ENCODE data around the gene CERS6.

CERS6 gene

DNA sequence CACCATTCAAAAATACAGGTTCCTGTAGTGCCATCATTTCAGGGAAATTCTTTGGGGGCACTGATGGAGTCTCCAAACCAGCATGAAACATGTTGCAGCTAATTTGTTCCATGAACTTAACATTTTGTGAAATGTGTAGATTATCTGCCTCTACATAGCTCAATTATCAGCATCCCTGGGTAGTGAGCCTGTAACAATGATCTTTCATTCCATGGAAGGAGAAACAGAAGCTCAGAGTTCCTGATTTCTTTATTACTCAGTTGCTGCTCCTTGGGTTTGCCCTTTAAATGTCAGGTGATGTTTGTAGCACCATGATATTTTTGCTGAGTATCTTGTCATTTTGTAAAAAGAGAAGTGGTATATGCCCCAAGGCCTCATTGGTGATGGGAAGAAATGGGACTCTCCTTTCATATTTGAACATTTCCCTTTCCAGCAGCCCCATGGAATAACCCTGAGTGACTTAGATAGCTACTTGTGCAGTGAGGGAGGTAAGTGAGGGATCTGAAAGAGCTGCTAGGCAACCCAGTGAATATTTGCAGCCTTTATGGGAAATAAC is 146.9 kb downstream of the CERS6 start:
- DNase-seq, result no peak

DNA sequence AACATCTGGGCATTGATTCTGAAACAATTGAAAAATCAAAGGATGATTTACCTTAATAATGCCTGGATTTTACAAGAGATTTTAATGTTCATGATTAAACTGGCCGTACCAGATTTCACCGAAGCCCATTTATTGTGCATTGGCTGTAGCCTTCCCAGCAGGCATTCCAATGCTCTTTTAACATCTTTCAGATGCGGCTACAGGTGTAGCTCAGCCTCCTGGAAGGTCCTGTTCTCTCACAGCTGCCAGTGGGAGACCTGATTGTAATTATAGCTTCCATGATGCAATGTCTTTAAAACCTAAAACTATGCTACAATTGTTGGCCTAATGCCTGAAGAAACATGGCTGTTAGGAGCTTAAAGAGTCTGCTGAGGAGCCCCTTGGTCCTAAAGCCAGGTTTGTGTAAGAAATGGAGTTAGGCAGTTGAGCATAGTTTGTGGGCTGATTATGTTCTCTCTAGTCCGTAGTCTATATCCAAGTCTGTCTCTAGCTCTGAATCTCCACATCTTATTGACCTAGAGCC is 147.4 kb downstream of the CERS6 start:
- no peak for DNase-seq

DNA sequence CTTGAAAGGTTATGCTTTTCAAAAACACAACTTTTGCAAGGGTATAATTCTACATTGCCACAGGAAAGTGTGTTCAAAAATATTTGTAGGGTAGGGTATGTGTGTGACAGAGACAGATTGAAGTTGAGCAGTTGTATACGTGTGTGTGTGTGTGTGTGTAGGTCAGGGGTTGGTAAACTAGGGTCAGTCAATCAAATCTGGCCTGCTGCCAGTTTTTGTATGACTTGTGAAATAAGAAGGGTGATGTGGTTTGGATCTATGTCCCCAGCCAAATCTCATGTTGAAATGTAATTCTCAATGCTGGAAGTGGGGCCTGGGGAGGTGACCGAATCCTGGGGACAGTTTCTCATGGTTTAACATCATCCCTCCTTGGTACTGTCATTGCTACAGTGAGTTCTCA is 148.2 kb downstream of the CERS6 start:
- no peak for DNase-seq

DNA sequence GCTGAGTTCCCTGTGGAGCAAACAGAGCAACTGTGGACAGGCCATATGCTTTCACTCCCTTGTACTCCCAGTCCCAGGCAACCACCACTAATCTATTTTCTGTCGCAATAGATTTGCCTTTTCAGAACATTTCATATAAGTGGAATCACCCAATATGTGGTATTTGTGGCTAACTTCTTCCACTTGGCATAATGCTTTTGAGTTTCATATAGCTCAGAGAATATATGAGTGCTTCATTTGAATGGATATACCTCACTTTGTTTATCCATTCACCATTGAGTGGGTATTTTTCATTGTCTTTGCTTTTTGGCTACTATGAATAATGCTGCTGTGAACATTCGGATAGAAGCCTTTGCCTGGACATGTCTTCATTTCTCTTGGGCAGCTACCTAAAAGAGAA is 151.9 kb downstream of the CERS6 start:
- no peak for DNase-seq

DNA sequence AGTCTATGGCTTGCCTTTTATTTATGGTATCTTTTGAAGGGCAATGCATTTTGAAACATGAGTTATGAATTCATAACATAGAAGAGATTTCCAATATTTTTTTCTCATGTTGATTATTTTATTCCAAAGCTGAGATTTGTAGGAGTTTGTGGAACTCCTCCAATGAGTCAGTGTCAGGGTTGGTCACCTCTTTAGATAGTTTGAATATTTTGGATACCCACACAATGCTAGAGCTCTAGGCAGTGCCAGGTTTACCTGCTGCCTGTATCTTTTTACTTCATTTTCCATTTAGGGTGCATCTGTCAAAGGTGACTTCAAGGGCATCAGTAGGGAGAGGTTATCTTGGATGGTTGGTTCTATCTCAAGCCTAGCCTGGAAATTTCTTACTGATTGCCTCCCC is 152.7 kb downstream of the CERS6 start:
- DNase-seq, result no peak

DNA sequence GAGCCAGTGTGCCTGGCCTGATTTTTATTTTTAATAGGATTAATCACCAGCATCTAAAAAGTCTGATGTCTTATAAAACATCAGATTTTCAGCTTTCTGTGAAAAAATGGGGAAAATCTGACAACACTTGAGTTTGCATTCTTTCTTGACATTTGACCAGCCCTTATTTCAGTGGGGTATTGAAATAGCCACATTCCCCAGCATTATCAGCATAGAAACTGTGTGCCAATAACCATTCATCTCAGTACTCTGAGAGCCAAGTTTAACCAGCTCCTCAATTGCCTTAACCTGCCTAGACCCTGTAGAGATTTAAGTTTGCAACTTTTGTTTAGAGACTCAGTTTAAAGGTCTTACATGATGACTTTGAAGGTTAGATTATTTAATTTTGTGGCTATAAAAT is 155.0 kb downstream of the CERS6 start:
- DNase-seq, result no peak

DNA sequence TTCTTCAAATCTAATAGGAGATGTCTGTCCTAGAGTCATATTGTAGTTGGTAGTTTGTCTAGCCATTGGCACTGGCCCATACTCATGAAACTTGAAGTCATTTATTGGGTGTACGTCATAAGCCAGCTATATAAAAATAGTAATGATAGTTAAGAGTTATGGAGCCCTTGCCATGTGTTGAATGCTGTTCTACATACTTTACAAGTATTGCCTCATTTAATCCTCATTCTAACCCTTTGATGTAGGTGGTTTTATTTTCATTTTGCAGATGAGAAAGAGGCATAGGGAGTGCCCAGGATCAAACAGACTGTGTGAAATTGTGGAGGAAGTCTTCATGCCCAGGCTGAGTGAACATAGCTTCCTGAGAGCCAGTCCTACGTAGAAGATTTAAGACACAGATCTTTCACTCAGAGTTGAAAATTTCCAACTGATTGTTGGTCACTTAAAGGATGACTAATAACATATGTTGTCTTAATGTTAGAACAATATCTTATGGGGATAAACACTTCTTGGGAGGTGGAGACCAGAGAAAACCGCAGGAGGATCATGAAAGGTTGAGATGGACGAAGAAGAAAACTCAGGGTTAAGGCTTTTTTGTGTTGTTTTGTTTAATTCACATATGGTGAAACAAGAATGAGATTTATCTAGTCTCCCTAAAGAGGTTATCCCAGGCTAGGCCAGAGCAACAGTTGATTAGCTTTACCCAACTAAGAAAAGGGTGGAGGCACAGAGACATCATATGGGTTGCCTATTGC is 156.0 kb downstream of the CERS6 start:
- DNase-seq, result no peak

DNA sequence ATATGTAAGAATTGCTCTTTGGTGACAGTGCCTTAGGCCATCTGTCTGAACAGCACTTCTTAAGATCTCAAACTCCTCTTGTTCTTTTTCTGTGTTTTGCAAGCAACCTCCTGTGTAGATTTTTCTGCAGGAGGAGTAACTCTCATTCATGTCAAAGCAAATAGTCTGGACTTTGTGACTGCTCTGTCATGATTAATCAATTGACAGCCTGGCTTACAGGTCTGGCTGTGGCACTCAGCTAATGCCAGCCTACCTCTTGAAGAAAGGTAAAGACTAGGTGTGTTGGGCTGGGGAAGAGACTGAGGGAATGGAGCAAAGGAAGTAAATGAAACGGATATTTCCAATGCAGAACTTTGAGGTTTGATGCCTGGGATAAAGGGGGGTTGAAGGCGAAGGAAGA is 156.6 kb downstream of the CERS6 start:
- DNase-seq, result no peak

DNA sequence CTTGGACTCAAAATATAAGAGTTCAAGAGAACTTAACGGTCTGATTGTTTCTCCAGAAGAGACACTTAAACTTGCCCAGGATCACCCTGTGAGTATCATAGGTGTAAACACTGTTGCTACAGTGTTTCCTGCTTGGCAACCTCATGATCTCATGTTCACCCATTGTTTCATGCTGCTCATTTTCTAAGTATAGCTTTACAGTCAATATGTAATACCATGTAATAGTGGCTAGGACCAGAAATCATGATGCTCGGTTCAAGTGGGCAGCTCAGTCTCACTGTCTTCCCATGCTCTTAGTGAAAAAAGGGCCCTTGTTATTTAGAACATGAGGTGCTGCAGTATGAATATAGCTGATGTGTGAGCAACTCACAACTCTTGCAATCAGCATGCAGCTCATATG is 157.5 kb downstream of the CERS6 start:
- DNase-seq, result no peak

DNA sequence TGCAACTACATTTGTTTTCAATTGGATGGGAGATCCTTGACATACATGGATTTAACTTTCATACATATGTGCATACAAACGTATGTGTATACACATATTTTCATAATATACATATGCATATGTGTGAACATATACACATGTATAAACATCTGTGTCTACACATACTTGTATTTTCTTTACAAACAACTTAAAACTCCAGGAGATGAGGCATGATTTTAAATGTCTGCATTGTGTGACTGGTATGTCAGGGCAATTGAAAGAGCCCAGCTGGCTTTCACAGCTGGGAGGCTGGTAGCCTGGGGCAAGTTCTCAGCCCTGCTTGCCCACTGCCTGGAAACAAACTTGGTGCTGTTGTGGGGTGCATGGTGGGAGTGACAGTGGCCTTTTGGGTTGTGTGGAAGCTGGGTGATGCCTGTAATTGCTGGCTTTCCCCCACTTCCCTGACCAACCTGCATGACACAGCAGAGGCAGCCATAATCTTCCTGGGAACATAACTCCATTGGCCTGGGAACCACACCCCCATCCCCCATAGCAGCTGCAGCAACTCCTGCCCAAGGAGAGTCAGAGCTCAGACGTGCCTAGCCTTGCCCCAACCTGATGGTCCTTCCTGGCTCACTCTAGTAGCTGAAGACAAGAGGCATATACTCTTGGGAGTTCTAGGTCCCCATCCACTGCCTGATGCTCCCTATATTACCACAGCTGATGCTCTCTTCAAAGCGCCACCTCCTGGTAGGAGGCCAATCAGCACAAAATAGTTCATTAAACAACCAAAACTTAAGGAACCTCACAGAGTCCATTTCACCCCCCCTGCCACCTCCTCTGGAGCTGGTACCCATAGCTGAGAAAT is 158.3 kb downstream of the CERS6 start:
- DNase-seq, result no peak

DNA sequence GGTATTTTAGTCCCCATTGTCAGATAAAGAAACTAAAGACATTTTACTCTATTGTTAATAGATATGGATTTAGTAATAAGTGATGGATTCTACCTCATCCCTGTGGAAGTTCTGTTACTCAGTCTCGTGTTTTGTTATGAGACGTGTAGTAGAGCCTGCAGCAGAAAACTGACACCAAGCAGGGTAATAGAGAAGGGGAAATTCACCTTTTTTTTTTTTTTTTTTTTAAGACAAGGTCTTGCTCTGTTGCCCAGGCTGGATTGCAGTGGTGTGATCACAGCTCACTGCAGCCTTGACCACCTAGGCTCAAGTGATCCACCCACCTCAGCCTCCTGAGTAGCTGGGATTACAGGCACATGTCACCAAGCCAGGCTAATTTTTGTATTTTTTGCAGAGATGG is 164.5 kb downstream of the CERS6 start:
- DNase-seq, result no peak

DNA sequence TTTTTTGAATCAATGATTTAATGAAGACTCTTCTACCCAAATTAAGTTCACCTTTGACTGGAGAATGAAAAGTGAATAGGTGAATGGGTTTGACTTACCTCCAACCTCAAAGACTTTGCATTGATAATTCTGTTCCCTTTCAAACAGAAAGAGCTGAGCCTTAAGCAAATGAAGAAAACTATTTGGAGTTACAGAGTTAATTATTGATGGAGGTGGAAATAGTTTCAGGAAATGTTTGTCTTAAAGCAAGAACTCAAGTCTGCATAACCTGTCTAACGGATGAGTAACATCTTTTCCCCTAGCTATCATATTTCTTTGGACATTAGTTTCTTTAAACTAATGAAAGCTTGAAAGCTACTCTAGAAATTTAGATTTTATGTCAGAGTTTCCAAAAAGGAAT is 166.5 kb downstream of the CERS6 start:
- DNase-seq, result no peak

DNA sequence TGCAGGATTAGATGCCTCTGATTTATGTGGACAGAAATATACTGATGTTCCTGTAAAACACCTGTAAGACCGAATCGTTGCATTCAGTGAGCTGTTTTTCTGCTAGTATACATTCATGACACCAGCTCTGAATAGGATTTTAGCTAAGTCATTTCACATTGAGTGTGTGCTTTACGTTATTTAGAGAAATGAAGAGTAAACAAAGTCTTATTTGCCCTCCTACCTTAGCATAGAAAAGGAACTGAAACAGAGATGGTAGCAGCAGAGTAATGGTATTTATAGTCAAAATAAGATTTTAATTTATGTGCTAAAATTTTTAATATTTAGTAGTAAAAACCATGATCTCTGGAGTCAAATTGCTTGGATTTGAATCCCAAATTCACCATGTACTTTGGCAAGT is 168.0 kb downstream of the CERS6 start:
- no peak for DNase-seq

DNA sequence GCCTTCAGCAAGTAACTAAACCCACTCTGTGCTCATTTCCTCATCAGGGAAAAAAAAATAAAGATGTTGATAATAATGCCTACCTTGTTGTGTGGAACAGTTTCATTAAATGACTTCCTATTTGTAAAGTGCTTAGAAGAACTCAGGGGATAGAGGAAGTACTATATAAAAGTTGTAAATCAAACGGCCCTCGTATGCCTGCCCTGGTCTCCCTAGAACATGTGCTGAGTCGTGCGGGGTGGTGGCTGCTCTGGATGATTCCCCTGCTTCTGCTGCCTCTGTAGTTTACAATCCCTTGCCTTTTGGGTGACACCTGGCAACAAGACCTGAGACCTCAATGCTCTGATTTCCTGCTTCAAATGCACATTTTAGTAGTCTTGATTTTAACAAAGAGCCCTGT is 170.0 kb downstream of the CERS6 start:
- DNase-seq, result no peak

DNA sequence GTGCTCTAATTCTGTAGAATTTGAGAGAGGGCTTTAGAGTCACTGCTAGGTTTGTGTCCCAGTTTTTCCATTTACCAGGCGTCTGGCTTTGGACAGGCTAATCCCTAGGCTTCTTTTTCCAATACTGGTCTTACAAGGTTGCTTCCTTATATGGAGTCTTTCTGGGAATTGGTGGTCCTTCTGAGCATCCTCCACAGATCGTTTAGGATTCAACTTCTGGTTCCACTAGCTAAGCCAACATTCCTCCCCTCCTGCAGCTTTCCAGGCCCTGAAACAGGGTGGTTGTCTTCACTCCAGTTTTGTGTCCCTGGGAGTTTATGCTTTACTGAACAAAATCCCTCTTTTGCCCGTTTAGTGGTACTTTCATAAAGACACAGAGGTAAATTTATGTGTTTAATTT is 170.6 kb downstream of the CERS6 start:
- DNase-seq, result no peak

DNA sequence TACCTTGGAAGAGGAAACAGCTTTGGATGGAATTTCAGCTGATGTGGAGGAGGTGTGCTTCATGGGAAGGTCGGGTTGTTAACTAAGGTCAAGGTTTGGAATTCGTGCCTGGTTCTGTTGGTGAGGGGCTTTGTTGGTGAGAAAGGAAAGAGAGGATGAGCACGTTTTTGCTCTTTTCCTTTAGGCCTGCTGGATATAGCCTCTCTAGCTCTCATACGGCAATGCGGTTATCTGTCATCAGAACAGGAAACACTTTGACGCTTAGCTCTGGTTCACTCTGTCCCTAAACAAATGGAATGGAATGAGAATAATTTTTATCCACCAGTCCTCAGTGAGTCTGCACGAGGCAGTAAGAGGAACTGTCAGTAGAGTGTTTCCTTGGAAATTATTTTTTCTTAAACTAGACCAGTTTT is 176.6 kb downstream of the CERS6 start:
- DNase-seq, result peak; percentile 47

DNA sequence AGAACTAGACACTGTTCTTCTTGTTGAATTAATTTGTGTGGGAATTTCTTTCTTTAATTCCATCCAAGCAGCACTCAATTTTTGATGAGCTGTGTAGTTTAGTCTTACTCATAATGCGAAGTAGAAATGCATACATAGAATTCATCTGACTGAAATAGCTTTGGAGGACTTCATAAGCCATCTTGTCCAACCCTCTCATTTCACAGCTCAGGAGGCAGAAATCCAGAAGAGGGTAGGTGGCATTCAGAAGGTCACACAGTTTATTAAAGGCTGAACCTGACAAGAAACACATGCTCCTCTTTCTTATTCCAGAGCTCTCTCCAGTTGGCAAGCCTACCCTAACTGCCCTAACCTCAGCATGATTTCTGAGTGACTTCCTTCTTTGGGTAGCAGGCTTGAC is 177.1 kb downstream of the CERS6 start:
- DNase-seq, result no peak

DNA sequence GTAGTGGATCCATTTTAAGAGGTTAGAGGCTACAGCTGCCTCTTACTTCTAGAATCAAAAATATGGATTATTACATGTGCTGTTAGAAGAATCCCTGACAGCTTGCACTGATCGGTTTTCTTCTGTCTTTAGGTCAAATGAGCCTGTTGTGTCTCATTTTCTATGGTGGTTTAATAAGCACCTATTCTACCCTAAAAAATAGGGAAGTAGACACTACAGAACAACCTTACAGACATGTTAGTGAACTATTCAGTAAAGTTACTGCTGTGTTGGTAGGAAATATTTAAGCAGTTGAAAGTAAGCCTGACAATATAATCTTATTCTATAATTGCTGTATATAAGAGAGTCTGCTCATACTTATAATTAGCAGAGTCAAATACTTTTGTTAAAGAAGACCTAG is 177.8 kb downstream of the CERS6 start:
- DNase-seq, result no peak

DNA sequence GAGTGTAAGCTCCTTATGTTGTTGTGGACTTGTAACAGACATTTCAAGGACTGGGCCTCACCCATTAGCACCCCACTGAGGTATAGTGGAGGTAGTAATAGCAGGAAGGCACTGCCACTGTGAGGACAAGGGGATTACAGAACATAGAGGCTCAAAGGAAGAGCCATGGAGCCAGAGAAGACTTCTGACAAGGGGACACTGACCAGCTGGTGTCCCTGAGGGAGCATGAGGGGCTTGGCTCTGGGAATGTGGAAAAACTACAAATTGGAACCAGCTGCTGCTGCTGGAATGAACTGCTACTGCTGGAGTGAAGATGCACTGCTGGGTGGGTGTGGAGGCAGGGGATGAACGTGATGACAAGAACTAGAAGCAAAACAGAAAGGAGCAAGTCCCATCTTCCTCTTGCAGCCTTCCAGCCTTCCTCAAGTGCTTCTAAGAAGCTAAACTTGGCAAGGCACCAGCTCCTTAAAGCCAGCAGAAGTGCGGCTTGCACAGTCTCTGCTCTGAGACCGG is 179.0 kb downstream of the CERS6 start:
- DNase-seq, result peak; percentile 34

DNA sequence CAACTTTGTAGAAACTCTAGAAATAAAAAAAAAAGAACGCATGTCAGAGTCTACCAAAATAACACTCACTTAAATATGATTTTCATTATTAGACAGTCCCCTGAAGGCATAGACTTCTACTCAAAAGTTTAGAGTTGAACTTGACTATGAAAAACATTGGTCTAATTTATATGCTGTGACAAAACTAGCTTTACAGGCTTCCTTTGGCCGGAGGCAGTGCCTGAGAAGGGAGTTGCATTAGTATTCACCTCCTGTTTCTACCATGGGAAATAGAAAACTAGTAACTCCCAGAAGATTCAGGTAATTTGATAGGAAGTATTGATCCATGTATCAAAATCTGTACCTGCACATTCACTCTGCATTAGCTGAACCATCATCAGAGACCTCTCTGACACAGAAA is 182.9 kb downstream of the CERS6 start:
- DNase-seq, result peak; percentile 47

DNA sequence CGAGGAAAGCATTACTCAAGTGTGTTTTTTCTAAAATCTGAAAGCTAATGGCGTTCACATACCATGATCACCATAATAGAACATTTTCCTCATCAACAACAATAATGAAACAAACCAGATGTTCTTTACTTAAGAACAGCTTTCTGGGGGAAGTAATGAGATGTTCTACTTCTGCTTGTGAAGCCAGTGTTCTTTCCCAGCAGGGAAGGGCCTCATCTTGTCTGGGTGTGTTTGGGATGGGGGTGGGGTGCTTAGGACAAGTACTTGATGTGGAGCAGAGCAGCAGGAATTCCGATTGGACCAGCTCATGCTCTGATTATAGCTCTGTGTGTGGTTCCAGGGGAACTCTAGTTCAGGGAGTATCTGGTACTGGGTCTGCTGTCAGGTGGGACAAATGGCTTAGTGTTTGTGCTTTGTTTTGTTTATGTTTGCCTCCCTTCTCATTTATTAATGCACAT is 183.4 kb downstream of the CERS6 start:
- DNase-seq, result peak; percentile 39

DNA sequence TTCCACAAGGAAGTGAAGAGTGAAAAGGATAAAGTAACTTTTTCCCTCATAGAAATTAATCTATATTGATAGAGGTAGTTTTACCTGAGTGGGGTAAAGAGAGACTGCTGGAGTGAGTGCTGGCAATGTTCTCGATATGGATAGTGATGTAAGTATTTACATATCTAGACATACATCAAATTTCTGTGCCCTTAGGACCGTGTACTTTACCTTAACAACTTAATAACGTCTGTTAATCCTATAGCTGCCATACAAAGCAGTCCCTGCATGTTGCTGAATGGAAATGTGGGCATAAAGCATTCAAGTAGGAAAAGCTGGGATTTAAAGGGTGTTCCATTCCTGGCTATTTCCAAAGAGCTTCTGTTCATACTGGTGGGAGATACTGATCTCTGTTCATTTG is 184.0 kb downstream of the CERS6 start:
- DNase-seq, result no peak

DNA sequence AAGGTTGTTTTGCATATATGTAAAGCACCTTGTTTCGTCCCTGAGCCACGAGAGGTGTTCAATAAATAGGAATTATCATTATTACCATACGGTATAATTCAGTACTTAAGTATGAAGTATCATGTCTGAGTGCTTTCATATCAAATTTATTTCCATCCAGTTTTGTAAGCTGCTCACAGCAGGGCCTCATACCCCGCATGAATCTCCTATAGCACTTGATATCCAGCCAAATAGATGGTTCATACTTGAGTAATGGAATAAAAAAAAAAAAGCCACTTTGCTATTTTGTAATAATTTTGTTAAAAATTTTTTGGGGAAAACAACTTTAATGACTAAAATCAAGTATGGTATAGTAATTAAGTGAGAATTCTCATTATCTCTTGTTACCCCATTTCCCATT is 185.6 kb downstream of the CERS6 start:
- no peak for DNase-seq
